ENCODE data around the gene ZFPL1. TPM values are rescaled to one million over a fixed set of nuclear protein-coding genes. Genes with fewer than 3 reads are reported as not detected.

Gene ZFPL1
- polyA plus RNA-seq, 1 donor = 35.8 TPM

- Histone ChIP-seq H3K4me1 (ENCODE audit: control insufficient read depth, insufficient read depth, low read length) (peaks cover 7% of the 10 kb centered on the region), H3K36me3 (ENCODE audit: control insufficient read depth, insufficient read depth, low read length) (peaks cover 52% of the 10 kb centered on the region), H3K27me3 (ENCODE audit: control insufficient read depth, insufficient read depth, low read length) (no peaks in the 10 kb centered on the region), H3K4me3 (ENCODE audit: low read length) (no peak overlapping the region), H3K9me3 (ENCODE audit: control insufficient read depth, low read depth, low read length) (no peaks in the 10 kb centered on the region), H3K27ac (ENCODE audit: low read length) (no peak overlapping the region)
- no CpG with 5 or more reads among the region's 15 CpGs for WGBS (ENCODE audit: insufficient coverage, low lambda C conversion rate)
- DNase-seq = no peak
Measured at GRCh38 chr11:65087827-65088226, 3.8 kb downstream of the ZFPL1 start.

- peaks cover 52% of the 10 kb centered on the region for H3K36me3 ChIP-seq (ENCODE audit: control insufficient read depth, insufficient read depth, low read length)
- H3K4me1 ChIP-seq (ENCODE audit: control insufficient read depth, insufficient read depth, low read length) = peaks cover 7% of the 10 kb centered on the region
- no peaks in the 10 kb centered on the region for H3K27me3 ChIP-seq (ENCODE audit: control insufficient read depth, insufficient read depth, low read length)
- no peak for DNase-seq
- H3K9me3 ChIP-seq (ENCODE audit: control insufficient read depth, low read depth, low read length) = no peaks in the 10 kb centered on the region
- H3K4me3 ChIP-seq (ENCODE audit: low read length) = no peak overlapping the region
- no CpG with 5 or more reads among the region's 4 CpGs for WGBS (ENCODE audit: insufficient coverage, low lambda C conversion rate)
- H3K27ac ChIP-seq (ENCODE audit: low read length) = no peak overlapping the region
Measured at GRCh38 chr11:65089621-65090020, 5.6 kb downstream of the ZFPL1 start.

GRCh38 chr11:65090628-65091027 is 6.6 kb downstream of the ZFPL1 start:
- peak in 1 of 2 donors; percentile 1 for DNase-seq
- H3K4me3 ChIP-seq (ENCODE audit: low read length) = no peak overlapping the region

GRCh38 chr11:65095427-65095826 is 11.4 kb downstream of the ZFPL1 start:
- Histone ChIP-seq H3K36me3 (ENCODE audit: control insufficient read depth, insufficient read depth, low read length) (peaks cover 13% of the 10 kb centered on the region), H3K9me3 (ENCODE audit: control insufficient read depth, low read depth, low read length) (no peaks in the 10 kb centered on the region), H3K4me3 (ENCODE audit: low read length) (peak overlapping the region; percentile 87), H3K4me1 (ENCODE audit: control insufficient read depth, insufficient read depth, low read length) (peaks cover 15% of the 10 kb centered on the region), H3K27ac (ENCODE audit: low read length) (peak overlapping the region; percentile 93), H3K27me3 (ENCODE audit: control insufficient read depth, insufficient read depth, low read length) (no peaks in the 10 kb centered on the region)
- no CpG with 5 or more reads among the region's 22 CpGs for WGBS (ENCODE audit: insufficient coverage, low lambda C conversion rate)
- DNase-seq = no peak

More at GRCh38 chr11:65090628-65091027, 6.6 kb downstream of the ZFPL1 start:
- Histone ChIP-seq H3K4me1 (ENCODE audit: control insufficient read depth, insufficient read depth, low read length) (peaks cover 3% of the 10 kb centered on the region), H3K27ac (ENCODE audit: low read length) (no peak overlapping the region), H3K36me3 (ENCODE audit: control insufficient read depth, insufficient read depth, low read length) (peaks cover 44% of the 10 kb centered on the region), H3K9me3 (ENCODE audit: control insufficient read depth, low read depth, low read length) (no peaks in the 10 kb centered on the region), H3K27me3 (ENCODE audit: control insufficient read depth, insufficient read depth, low read length) (no peaks in the 10 kb centered on the region)
- no CpG with 5 or more reads among the region's 4 CpGs for WGBS (ENCODE audit: insufficient coverage, low lambda C conversion rate)

- H3K4me3 ChIP-seq (ENCODE audit: low read length) = peak within 1 kb of the TSS; percentile 87
- H3K27me3 ChIP-seq (ENCODE audit: control insufficient read depth, insufficient read depth, low read length) = no peaks in the 10 kb centered on the region
- no peaks in the 10 kb centered on the region for H3K9me3 ChIP-seq (ENCODE audit: control insufficient read depth, low read depth, low read length)
- peak; percentile 91 to 94 for DNase-seq
- WGBS (ENCODE audit: insufficient coverage, low lambda C conversion rate) = no CpG with 5 or more reads among the region's 52 CpGs
- peaks cover 15% of the 10 kb centered on the region for H3K4me1 ChIP-seq (ENCODE audit: control insufficient read depth, insufficient read depth, low read length)
- H3K27ac ChIP-seq (ENCODE audit: low read length) = peak within 1 kb of the TSS; percentile 93
- H3K36me3 ChIP-seq (ENCODE audit: control insufficient read depth, insufficient read depth, low read length) = peaks cover 13% of the 10 kb centered on the region
Measured at GRCh38 chr11:65095974-65096806, 12.2 kb downstream of the ZFPL1 start, which contains the start of gene VPS51. Gene VPS51 (plus strand): TSS chr11:65096214. CDS start chr11:65096251, 37 bp downstream.

- no CpG with 5 or more reads among the region's 8 CpGs for WGBS (ENCODE audit: insufficient coverage, low lambda C conversion rate)
- Histone ChIP-seq H3K27ac (ENCODE audit: low read length) (peak overlapping the region; percentile 93), H3K4me3 (ENCODE audit: low read length) (peak overlapping the region; percentile 87), H3K4me1 (ENCODE audit: control insufficient read depth, insufficient read depth, low read length) (peaks cover 15% of the 10 kb centered on the region), H3K27me3 (ENCODE audit: control insufficient read depth, insufficient read depth, low read length) (no peaks in the 10 kb centered on the region), H3K9me3 (ENCODE audit: control insufficient read depth, low read depth, low read length) (no peaks in the 10 kb centered on the region), H3K36me3 (ENCODE audit: control insufficient read depth, insufficient read depth, low read length) (peaks cover 13% of the 10 kb centered on the region)
- DNase-seq = no peak
Measured at GRCh38 chr11:65096926-65097325, 12.9 kb downstream of the ZFPL1 start.

- Histone ChIP-seq H3K4me1 (ENCODE audit: control insufficient read depth, insufficient read depth, low read length) (peaks cover 10% of the 10 kb centered on the region), H3K36me3 (ENCODE audit: control insufficient read depth, insufficient read depth, low read length) (peaks cover 27% of the 10 kb centered on the region), H3K27me3 (ENCODE audit: control insufficient read depth, insufficient read depth, low read length) (no peaks in the 10 kb centered on the region), H3K27ac (ENCODE audit: low read length) (no peak overlapping the region), H3K9me3 (ENCODE audit: control insufficient read depth, low read depth, low read length) (no peaks in the 10 kb centered on the region), H3K4me3 (ENCODE audit: low read length) (no peak overlapping the region)
- no CpG with 5 or more reads among the region's 6 CpGs for WGBS (ENCODE audit: insufficient coverage, low lambda C conversion rate)
- no peak for DNase-seq
Measured at GRCh38 chr11:65100674-65101350, 16.8 kb downstream of the ZFPL1 start.

- Histone ChIP-seq H3K4me3 (ENCODE audit: low read length) (no peak overlapping the region), H3K36me3 (ENCODE audit: control insufficient read depth, insufficient read depth, low read length) (peaks cover 35% of the 10 kb centered on the region), H3K4me1 (ENCODE audit: control insufficient read depth, insufficient read depth, low read length) (peaks cover 3% of the 10 kb centered on the region), H3K9me3 (ENCODE audit: control insufficient read depth, low read depth, low read length) (no peaks in the 10 kb centered on the region), H3K27me3 (ENCODE audit: control insufficient read depth, insufficient read depth, low read length) (no peaks in the 10 kb centered on the region), H3K27ac (ENCODE audit: low read length) (no peak overlapping the region)
- no peak for DNase-seq
- no CpG with 5 or more reads among the region's 8 CpGs for WGBS (ENCODE audit: insufficient coverage, low lambda C conversion rate)
Measured at GRCh38 chr11:65102142-65103095, 18.4 kb downstream of the ZFPL1 start.

- Histone ChIP-seq H3K4me1 (ENCODE audit: control insufficient read depth, insufficient read depth, low read length) (no peaks in the 10 kb centered on the region), H3K36me3 (ENCODE audit: control insufficient read depth, insufficient read depth, low read length) (peaks cover 40% of the 10 kb centered on the region), H3K27ac (ENCODE audit: low read length) (no peak overlapping the region), H3K4me3 (ENCODE audit: low read length) (no peak overlapping the region), H3K9me3 (ENCODE audit: control insufficient read depth, low read depth, low read length) (peaks cover 8% of the 10 kb centered on the region), H3K27me3 (ENCODE audit: control insufficient read depth, insufficient read depth, low read length) (no peaks in the 10 kb centered on the region)
- no peak for DNase-seq
Measured at GRCh38 chr11:65103476-65103875, 19.5 kb downstream of the ZFPL1 start.

- no peaks in the 10 kb centered on the region for H3K4me1 ChIP-seq (ENCODE audit: control insufficient read depth, insufficient read depth, low read length)
- no CpG with 5 or more reads among the region's 4 CpGs for WGBS (ENCODE audit: insufficient coverage, low lambda C conversion rate)
- H3K27ac ChIP-seq (ENCODE audit: low read length) = no peak overlapping the region
- no peaks in the 10 kb centered on the region for H3K27me3 ChIP-seq (ENCODE audit: control insufficient read depth, insufficient read depth, low read length)
- H3K9me3 ChIP-seq (ENCODE audit: control insufficient read depth, low read depth, low read length) = peaks cover 8% of the 10 kb centered on the region
- no peak overlapping the region for H3K4me3 ChIP-seq (ENCODE audit: low read length)
- H3K36me3 ChIP-seq (ENCODE audit: control insufficient read depth, insufficient read depth, low read length) = peaks cover 44% of the 10 kb centered on the region
- no peak for DNase-seq
Measured at GRCh38 chr11:65104628-65105027, 20.6 kb downstream of the ZFPL1 start.
